ENCODE data around the gene FOXJ3.

DNA sequence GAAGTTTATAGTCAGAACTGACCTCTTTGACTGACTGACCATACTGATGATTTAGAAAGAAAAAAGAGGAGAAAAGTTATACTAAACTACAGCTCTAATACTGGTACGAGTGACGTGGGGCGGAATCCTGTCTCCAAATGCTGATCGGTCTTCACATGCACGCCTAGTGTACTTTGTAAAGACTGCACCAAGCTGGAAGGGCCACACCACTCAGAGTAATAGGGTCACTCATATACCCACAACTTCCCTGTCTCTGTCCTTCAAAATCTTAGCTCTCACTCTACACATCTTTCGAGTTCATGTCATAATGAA lies 151.1 kb downstream of the FOXJ3 start:
- TF ChIP-seq, protein P1, sequence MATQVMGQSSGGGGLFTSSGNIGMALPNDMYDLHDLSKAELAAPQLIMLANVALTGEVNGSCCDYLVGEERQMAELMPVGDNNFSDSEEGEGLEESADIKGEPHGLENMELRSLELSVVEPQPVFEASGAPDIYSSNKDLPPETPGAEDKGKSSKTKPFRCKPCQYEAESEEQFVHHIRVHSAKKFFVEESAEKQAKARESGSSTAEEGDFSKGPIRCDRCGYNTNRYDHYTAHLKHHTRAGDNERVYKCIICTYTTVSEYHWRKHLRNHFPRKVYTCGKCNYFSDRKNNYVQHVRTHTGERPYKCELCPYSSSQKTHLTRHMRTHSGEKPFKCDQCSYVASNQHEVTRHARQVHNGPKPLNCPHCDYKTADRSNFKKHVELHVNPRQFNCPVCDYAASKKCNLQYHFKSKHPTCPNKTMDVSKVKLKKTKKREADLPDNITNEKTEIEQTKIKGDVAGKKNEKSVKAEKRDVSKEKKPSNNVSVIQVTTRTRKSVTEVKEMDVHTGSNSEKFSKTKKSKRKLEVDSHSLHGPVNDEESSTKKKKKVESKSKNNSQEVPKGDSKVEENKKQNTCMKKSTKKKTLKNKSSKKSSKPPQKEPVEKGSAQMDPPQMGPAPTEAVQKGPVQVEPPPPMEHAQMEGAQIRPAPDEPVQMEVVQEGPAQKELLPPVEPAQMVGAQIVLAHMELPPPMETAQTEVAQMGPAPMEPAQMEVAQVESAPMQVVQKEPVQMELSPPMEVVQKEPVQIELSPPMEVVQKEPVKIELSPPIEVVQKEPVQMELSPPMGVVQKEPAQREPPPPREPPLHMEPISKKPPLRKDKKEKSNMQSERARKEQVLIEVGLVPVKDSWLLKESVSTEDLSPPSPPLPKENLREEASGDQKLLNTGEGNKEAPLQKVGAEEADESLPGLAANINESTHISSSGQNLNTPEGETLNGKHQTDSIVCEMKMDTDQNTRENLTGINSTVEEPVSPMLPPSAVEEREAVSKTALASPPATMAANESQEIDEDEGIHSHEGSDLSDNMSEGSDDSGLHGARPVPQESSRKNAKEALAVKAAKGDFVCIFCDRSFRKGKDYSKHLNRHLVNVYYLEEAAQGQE (IDR thresholded peaks at IDR 0.05; ENCODE audit: insufficient read depth in 1 of 2, low read depth in 2 of 2, low read length in 1 of 2) = no peak
- TF ChIP-seq CTCF (IDR thresholded peaks at IDR 0.05) (no peak), POLR2AphosphoS5 (IDR thresholded peaks at IDR 0.05; ENCODE audit: low read depth, low read length) (no peak), TCF7L2 (IDR thresholded peaks at IDR 0.05; ENCODE audit: low read depth, low read length) (no peak), SIN3A (IDR thresholded peaks at IDR 0.05; ENCODE audit: borderline replicate concordance, insufficient read depth, low read depth, low read length) (no peak)
